Measurements from ENCODE around the gene RTEL1. TPM values are rescaled to one million over a fixed set of nuclear protein-coding genes. Genes with fewer than 3 reads are reported as not detected.

RTEL1 gene
- total RNA-seq, 4 donors from 2014 or later: 11.6 to 32.8 (median 22.9) TPM

DNA sequence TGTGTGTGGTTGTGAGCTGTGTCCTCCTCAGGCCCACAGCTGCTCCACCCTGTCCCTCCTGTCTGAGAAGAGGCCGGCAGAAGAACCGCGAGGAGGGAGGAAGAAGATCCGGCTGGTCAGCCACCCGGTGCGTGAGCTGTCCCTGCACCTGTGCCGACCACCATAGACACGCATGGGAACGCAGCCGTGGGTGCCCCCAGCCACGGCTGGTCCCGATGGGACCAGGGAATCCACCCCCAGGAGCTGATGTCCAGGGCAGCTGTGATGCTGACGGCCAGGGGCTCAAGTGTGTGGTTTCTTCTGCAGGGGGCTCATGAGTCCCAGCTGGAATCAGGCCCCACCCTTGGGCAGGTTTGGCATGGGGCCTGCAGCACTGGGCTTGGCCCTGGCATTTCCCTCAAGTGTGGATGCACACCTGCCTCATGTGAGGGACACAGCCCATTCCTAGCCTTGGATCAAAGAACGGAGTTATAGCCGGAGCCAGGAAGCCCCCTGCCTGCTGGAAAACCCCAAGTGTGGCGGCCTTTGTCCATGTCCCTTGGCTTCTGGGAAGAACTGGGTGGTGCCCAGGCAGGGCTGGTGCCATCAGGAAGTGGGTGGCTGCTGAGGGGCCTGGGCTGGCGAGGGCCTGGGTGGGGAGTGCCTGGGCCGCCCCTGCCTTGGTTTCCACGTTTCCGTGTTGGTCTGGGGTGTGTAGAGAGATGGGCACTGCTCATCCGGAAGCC is 33.8 kb downstream of the RTEL1 start:
- TF ChIP-seq, protein P1, sequence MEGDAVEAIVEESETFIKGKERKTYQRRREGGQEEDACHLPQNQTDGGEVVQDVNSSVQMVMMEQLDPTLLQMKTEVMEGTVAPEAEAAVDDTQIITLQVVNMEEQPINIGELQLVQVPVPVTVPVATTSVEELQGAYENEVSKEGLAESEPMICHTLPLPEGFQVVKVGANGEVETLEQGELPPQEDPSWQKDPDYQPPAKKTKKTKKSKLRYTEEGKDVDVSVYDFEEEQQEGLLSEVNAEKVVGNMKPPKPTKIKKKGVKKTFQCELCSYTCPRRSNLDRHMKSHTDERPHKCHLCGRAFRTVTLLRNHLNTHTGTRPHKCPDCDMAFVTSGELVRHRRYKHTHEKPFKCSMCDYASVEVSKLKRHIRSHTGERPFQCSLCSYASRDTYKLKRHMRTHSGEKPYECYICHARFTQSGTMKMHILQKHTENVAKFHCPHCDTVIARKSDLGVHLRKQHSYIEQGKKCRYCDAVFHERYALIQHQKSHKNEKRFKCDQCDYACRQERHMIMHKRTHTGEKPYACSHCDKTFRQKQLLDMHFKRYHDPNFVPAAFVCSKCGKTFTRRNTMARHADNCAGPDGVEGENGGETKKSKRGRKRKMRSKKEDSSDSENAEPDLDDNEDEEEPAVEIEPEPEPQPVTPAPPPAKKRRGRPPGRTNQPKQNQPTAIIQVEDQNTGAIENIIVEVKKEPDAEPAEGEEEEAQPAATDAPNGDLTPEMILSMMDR (IDR thresholded peaks at IDR 0.05; ENCODE audit: low read depth): no peak

- TF ChIP-seq, protein P1 (IDR thresholded peaks at IDR 0.05; ENCODE audit: low read depth): no peak
Measured at GRCh38 chr20:63692436-63693082, 34.4 kb downstream of the RTEL1 start.

GRCh38 chr20:63693083-63693732 is 35.1 kb downstream of the RTEL1 start:
- TF ChIP-seq, protein P1 (IDR thresholded peaks at IDR 0.05; ENCODE audit: low read depth): no peak

GRCh38 chr20:63693733-63694583 is 35.8 kb downstream of the RTEL1 start:
- TF ChIP-seq, protein P1 (IDR thresholded peaks at IDR 0.05; ENCODE audit: low read depth): no peak

GRCh38 chr20:63694584-63695423 is 36.7 kb downstream of the RTEL1 start:
- TF ChIP-seq, protein P1 (IDR thresholded peaks at IDR 0.05; ENCODE audit: low read depth): no peak

- TF ChIP-seq, protein P1 (IDR thresholded peaks at IDR 0.05; ENCODE audit: low read depth): no peak
Measured at GRCh38 chr20:63695424-63696305, 37.6 kb downstream of the RTEL1 start.
